HepG2 (cell line): ENCODE results near the gene EFNA2. TPM values are rescaled to one million over a fixed set of nuclear protein-coding genes. Genes with fewer than 3 reads are reported as not detected.

Source experiments
- BCL6 ChIP-seq: IDR thresholded peaks from 2 replicates; pipeline ENCODE4 v1.6.1; 2016; ENCODE audit warnings: missing genetic modification reagents, missing compliant biosample characterization
- BORCS8-MEF2B ChIP-seq: sonication (generic); formaldehyde crosslinking; IDR thresholded peaks from 2 replicates; pipeline ENCODE4 v1.8.0; 2022; ENCODE audit warnings: mild to moderate bottlenecking, missing genetic modification reagents
- CHD2 ChIP-seq: IDR thresholded peaks from 2 replicates; pipeline ENCODE4 v1.6.1; 2011; ENCODE audit warnings: low read depth, low read length, improper control_type of control experiment
- HOXD1 ChIP-seq: sonication (generic); formaldehyde crosslinking; IDR thresholded peaks from 2 replicates; pipeline ENCODE4 v1.5.0; 2020; ENCODE audit warnings: missing genetic modification reagents
- NRL ChIP-seq: sonication (generic); formaldehyde crosslinking; IDR thresholded peaks from 2 replicates; pipeline ENCODE4 v1.5.0; 2020; ENCODE audit warnings: missing genetic modification reagents, mild to moderate bottlenecking, moderate library complexity, borderline replicate concordance
- POLR2A ChIP-seq, 2 experiments: IDR thresholded peaks; 2 replicates each; pipeline ENCODE4 v1.6.1; 2011; ENCODE audit warnings: low read depth in 2 of 2, low read length in 2 of 2, mild to moderate bottlenecking in 1 of 2, moderate library complexity in 1 of 2; ENCODE audit not compliant: insufficient read depth in 1 of 2
- RBFOX2 ChIP-seq: fragments of 200-400 bp; formaldehyde crosslinking; IDR thresholded peaks from 2 replicates; pipeline ENCODE4 v1.6.1; 2017; ENCODE audit warnings: low read depth, mild to moderate bottlenecking, low read length
- RXRB ChIP-seq: IDR thresholded peaks from 2 replicates; pipeline ENCODE4 v1.6.1; 2016; ENCODE audit warnings: borderline replicate concordance, missing genetic modification reagents, missing compliant biosample characterization
- SP4 ChIP-seq: sonication (generic); formaldehyde crosslinking; IDR thresholded peaks from 2 replicates; pipeline ENCODE4 v1.8.1; 2023; ENCODE audit warnings: mild to moderate bottlenecking, missing genetic modification reagents
- TBX2 ChIP-seq: sonication (generic); formaldehyde crosslinking; IDR thresholded peaks from 2 replicates; pipeline ENCODE4 v1.5.0; 2020; ENCODE audit warnings: missing genetic modification reagents, mild to moderate bottlenecking, borderline replicate concordance
- ZNF274 ChIP-seq: sonication (generic); formaldehyde crosslinking; IDR thresholded peaks from 2 replicates; pipeline ENCODE4 v1.5.1; 2020; ENCODE audit warnings: mild to moderate bottlenecking, missing genetic modification reagents
- ZNF572 ChIP-seq: sonication (generic); formaldehyde crosslinking; IDR thresholded peaks from 2 replicates; pipeline ENCODE4 v1.5.1; 2020; ENCODE audit warnings: mild to moderate bottlenecking, missing genetic modification reagents
- ZNF773 ChIP-seq: sonication (generic); formaldehyde crosslinking; IDR thresholded peaks from 2 replicates; pipeline ENCODE4 v1.4.0; 2020; ENCODE audit warnings: missing genetic modification reagents, borderline replicate concordance
- polyA plus RNA-seq, 8 experiments: library from polyadenylated mRNA; depleted of rRNA in 3 of 8; stranded (reverse) in 7 of 8; unstranded in 1 of 8; fragments of >200 nt; fragmentation: Illumina TruSeq in 4 of 8; extraction: Trizol in 4 of 8; gene quantifications; 2 replicates each; pipeline versions ENCODE4 v1.2.1 to v1.2.3, GENCODE V29; 2011 to 2016; ENCODE audit warnings: low read depth in 4 of 8, missing spikeins in 1 of 8, mixed read lengths in 1 of 8; ENCODE audit not compliant: insufficient read depth in 1 of 8
- total RNA-seq, 5 experiments: library from RNA; depleted of rRNA; stranded (reverse); fragments of >200 nt; fragmentation: Illumina TruSeq; extraction: Trizol; gene quantifications; 2 replicates each; pipeline ENCODE4 v1.2.3, GENCODE V29; 2016; ENCODE audit warnings: low read depth in 1 of 5
- TF ChIP-seq, protein P1 (sequence below): sonication (generic); formaldehyde crosslinking; IDR thresholded peaks from 2 replicates; pipeline ENCODE4 v1.4.0; 2020; ENCODE audit warnings: mild to moderate bottlenecking, missing genetic modification reagents
- TF ChIP-seq, protein P2 (sequence below): IDR thresholded peaks from 2 replicates; pipeline ENCODE4 v1.6.1; 2016; ENCODE audit warnings: missing genetic modification reagents, missing compliant biosample characterization
- TF ChIP-seq, protein P3 (sequence below): sonication (generic); IDR thresholded peaks from 2 replicates; pipeline ENCODE4 v1.6.1; 2016; ENCODE audit warnings: low read depth, borderline replicate concordance
- TF ChIP-seq, protein P4 (sequence below): sonication (generic); formaldehyde crosslinking; IDR thresholded peaks from 2 replicates; pipeline ENCODE4 v1.5.0; 2020; ENCODE audit warnings: missing genetic modification reagents

The EFNA2 gene
- total and polyA plus RNA-seq, 2 of the 13 experiments (the other 11 are each of a cell fraction or from before 2014, with no cell fraction given) = 6.0 to 9.9 TPM

DNA sequence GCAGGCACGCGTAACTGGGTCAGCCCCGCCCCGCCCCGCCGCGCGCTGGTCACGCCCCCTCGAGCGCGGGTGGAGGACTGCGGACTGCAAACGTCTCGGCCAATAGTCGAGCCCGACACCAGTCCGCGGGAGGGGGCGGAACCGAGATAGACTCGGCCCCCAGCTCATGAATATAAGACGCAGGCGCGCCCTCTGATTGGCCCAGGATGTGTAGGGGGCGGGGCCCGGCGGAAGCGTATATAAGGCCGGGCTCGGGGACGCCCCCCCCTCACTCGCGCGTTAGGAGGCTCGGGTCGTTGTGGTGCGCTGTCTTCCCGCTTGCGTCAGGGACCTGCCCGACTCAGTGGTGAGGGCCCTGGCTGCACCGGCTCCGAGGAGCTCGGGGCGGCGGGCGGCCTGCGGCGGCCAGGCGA is 16.6 kb upstream of the EFNA2 start, which contains the start of gene CIRBP (continued):
- TF ChIP-seq, protein P1, sequence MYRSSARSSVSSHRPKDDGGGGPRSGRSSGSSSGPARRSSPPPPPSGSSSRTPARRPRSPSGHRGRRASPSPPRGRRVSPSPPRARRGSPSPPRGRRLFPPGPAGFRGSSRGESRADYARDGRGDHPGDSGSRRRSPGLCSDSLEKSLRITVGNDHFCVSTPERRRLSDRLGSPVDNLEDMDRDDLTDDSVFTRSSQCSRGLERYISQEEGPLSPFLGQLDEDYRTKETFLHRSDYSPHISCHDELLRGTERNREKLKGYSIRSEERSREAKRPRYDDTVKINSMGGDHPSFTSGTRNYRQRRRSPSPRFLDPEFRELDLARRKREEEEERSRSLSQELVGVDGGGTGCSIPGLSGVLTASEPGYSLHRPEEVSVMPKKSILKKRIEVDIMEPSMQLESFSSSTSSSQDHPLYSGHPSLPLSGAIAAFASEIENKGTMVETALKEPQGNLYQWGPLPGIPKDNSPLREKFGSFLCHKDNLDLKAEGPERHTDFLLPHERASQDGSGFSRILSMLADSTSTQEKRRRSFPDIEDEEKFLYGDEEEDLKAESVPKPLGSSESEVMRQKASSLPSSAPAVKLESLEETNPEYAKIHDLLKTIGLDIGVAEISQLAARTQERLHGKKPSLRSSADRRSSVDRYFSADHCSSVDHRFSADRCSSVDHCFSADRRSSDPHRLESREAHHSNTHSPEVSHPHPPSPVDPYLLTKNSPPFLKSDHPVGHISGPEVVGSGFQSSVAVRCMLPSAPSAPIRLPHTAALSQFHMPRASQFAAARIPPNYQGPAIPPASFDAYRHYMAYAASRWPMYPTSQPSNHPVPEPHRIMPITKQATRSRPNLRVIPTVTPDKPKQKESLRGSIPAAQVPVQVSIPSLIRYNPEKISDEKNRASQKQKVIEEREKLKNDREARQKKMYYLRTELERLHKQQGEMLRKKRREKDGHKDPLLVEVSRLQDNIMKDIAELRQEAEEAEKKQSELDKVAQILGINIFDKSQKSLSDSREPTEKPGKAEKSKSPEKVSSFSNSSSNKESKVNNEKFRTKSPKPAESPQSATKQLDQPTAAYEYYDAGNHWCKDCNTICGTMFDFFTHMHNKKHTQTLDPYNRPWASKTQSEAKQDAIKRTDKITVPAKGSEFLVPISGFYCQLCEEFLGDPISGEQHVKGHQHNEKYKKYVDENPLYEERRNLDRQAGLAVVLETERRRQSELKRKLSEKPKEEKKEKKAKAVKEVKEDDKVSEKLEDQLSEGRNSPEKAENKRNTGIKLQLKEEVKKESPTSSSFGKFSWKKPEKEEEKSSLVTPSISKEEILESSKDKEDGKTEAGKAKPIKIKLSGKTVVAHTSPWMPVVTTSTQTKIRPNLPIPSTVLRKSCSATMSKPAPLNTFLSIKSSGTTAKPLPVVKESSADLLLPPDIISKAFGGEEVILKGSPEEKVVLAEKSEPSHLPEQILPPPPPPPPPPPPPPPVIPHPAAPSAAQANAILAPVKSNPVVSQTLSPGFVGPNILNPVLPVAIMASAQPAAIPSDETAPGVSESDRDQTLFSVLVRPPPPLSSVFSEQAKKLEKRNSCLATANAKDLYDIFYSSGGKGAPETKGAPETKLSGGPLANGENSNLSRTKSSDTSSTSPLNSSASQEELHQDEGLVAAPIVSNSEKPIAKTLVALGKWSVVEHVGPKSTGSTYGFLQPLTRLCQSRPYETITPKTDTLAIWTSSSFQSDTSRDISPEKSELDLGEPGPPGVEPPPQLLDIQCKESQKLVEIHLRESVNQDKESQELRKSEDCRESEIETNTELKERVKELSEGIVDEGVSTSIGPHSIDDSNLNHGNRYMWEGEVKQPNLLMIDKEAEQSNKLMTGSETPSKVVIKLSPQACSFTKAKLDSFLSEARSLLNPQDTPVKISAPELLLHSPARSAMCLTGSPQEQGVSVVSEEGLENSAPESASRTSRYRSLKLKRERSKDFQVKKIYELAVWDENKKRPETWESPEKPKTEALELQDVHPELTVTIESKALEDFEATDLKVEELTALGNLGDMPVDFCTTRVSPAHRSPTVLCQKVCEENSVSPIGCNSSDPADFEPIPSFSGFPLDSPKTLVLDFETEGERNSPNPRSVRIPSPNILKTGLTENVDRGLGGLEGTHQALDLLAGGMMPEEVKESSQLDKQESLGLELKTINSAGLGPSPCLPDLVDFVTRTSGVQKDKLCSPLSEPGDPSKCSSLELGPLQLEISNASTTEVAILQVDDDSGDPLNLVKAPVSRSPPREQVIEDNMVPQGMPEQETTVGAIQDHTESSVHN (CRISPR knock-in tag) = 0 out of 2 replicates have a peak, but pooled peaks have one; percentile 21
- peak in 1 of 2 experiments; percentile 96; a peak in 2 of 4 replicates for TF ChIP-seq POLR2A (IDR thresholded peaks at IDR 0.05; ENCODE audit: insufficient read depth in 1 of 2, low read depth in 2 of 2, low read length in 2 of 2)
- TF ChIP-seq BCL6 = peak; percentile 33; the same call in 1 of the 2 replicates
- TF ChIP-seq SP4 (CRISPR knock-in tag) = peak; percentile 97
- peak; percentile 100 for TF ChIP-seq RBFOX2
- TF ChIP-seq ZNF274 (CRISPR knock-in tag) = 0 out of 2 replicates have a peak, but pooled peaks have one; percentile 13
- peak; percentile 46; the same call in 1 of the 2 replicates for TF ChIP-seq TBX2 (CRISPR knock-in tag)
- TF ChIP-seq, protein P2, sequence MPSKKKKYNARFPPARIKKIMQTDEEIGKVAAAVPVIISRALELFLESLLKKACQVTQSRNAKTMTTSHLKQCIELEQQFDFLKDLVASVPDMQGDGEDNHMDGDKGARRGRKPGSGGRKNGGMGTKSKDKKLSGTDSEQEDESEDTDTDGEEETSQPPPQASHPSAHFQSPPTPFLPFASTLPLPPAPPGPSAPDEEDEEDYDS (CRISPR knock-in tag) = peak; percentile 98
- TF ChIP-seq RXRB (CRISPR knock-in tag) = peak; percentile 20; the same call in 1 of the 2 replicates
- peak; percentile 28; the same call in 1 of the 2 replicates for TF ChIP-seq CHD2
- TF ChIP-seq, protein P3, sequence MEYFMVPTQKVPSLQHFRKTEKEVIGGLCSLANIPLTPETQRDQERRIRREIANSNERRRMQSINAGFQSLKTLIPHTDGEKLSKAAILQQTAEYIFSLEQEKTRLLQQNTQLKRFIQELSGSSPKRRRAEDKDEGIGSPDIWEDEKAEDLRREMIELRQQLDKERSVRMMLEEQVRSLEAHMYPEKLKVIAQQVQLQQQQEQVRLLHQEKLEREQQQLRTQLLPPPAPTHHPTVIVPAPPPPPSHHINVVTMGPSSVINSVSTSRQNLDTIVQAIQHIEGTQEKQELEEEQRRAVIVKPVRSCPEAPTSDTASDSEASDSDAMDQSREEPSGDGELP = peak; percentile 24; the same call in 1 of the 2 replicates
- TF ChIP-seq NRL = 0 out of 2 replicates have a peak, but pooled peaks have one; percentile 29
- TF ChIP-seq ZNF572 (CRISPR knock-in tag) = no peak
- TF ChIP-seq HOXD1 (CRISPR knock-in tag) = peak; percentile 33; the same call in 1 of the 2 replicates
- TF ChIP-seq, protein P4, sequence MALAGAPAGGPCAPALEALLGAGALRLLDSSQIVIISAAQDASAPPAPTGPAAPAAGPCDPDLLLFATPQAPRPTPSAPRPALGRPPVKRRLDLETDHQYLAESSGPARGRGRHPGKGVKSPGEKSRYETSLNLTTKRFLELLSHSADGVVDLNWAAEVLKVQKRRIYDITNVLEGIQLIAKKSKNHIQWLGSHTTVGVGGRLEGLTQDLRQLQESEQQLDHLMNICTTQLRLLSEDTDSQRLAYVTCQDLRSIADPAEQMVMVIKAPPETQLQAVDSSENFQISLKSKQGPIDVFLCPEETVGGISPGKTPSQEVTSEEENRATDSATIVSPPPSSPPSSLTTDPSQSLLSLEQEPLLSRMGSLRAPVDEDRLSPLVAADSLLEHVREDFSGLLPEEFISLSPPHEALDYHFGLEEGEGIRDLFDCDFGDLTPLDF (CRISPR knock-in tag) = peak; percentile 32; the same call in 1 of the 2 replicates
- TF ChIP-seq BORCS8-MEF2B = no peak
- TF ChIP-seq ZNF773 (CRISPR knock-in tag) = peak; percentile 69; the same call in 1 of the 2 replicates
